ENCODE measurements around the gene MCF2L2. TPM values are rescaled to one million over a fixed set of nuclear protein-coding genes. Genes with fewer than 3 reads are reported as not detected.

Gene MCF2L2
- total and polyA plus RNA-seq, 2 donors (not counting 1 experiment from before 2014, with no cell fraction given), result 0.03 to 1.6 TPM

DNA sequence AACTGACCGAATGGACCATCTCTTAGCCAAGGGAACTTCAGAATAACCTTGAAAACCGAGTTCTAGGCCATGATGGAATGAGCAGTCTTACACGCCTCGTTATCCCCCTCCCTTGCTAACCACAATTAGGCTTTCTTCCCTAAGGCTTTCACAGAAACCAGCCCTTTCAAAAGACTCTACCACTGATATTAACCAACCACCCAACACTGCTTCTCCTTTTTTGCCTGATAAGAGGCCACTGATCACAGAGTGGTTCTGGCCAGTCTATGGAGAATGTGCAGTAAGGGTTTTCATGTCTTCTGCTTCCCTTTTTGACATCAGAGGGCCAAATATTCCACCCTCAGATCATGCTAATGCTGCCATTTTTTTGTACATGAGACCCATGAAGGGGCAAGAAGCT lies 59.3 kb downstream of the MCF2L2 start:
- peaks cover 0 to 6% of the 10 kb centered on the region in 2 donors for H3K4me1 ChIP-seq (ENCODE audit: control insufficient read depth in 2 of 2, insufficient read depth in 2 of 2, low read length in 2 of 2)
- no peaks in the 10 kb centered on the region for H4K20me1 ChIP-seq (ENCODE audit: control insufficient read depth, insufficient read depth, low read length, poor library complexity, severe bottlenecking)
- no peak overlapping the region for H2AFZ ChIP-seq (ENCODE audit: insufficient read depth, low read depth, low read length, poor library complexity, severe bottlenecking)
- peaks cover 0 to 5% (median 0%) of the 10 kb centered on the region in 3 donors for H3K9me3 ChIP-seq (ENCODE audit: control extremely low read depth in 1 of 3, control insufficient read depth in 2 of 3, insufficient read depth in 1 of 3, low read length in 2 of 3)
- 90% methylated on average over 4 of the region's 4 CpGs for WGBS (ENCODE audit: insufficient coverage)
- H3K36me3 ChIP-seq (replicated peaks in 1 of 2; ENCODE audit: control extremely low read depth in 1 of 2, control insufficient read depth in 1 of 2, extremely low read depth in 1 of 2, insufficient read depth in 2 of 2, low read length in 1 of 2), result no peaks in the 10 kb centered on the region
- H3K79me2 ChIP-seq (ENCODE audit: control insufficient read depth, insufficient read depth, low read length), result no peaks in the 10 kb centered on the region
- Mint-ChIP-seq H3K27ac (no peak overlapping the region), H3K27me3 (peaks cover 4% of the 10 kb centered on the region), H3K4me1 (peaks cover 11% of the 10 kb centered on the region), H3K9me3 (ENCODE audit: insufficient read depth) (no peaks in the 10 kb centered on the region), H3K4me3 (no peak overlapping the region)
- CTCF ChIA-PET, result interaction anchor here (2.5 kb wide), 1 partner anchor 13 kb away, joined by 6 read pairs; no protein-coding TSS in a partner anchor
- TF ChIP-seq, protein P1, sequence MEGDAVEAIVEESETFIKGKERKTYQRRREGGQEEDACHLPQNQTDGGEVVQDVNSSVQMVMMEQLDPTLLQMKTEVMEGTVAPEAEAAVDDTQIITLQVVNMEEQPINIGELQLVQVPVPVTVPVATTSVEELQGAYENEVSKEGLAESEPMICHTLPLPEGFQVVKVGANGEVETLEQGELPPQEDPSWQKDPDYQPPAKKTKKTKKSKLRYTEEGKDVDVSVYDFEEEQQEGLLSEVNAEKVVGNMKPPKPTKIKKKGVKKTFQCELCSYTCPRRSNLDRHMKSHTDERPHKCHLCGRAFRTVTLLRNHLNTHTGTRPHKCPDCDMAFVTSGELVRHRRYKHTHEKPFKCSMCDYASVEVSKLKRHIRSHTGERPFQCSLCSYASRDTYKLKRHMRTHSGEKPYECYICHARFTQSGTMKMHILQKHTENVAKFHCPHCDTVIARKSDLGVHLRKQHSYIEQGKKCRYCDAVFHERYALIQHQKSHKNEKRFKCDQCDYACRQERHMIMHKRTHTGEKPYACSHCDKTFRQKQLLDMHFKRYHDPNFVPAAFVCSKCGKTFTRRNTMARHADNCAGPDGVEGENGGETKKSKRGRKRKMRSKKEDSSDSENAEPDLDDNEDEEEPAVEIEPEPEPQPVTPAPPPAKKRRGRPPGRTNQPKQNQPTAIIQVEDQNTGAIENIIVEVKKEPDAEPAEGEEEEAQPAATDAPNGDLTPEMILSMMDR (IDR thresholded peaks at IDR 0.05), result no peak
- no peak for TF ChIP-seq EZH2 (IDR thresholded peaks at IDR 0.05; ENCODE audit: borderline replicate concordance, insufficient read depth, low read depth, low read length, poor library complexity, severe bottlenecking)
- H3K27ac ChIP-seq (ENCODE audit: low read length in 2 of 2), result no peak overlapping the region
- ATAC-seq (ENCODE audit: low read depth), result no peak
- H3K27me3 ChIP-seq (replicated peaks in 1 of 4; ENCODE audit: control extremely low read depth in 1 of 4, control insufficient read depth in 3 of 4, insufficient read depth in 4 of 4, low read length in 3 of 4), result peaks cover 0 to 3% (median 0%) of the 10 kb centered on the region in 4 experiments
- no peak overlapping the region for H3K4me2 ChIP-seq (replicated peaks; ENCODE audit: low read depth, low read length, poor library complexity, severe bottlenecking)
- H3K9ac ChIP-seq (ENCODE audit: low read length), result no peak overlapping the region
- intact Hi-C loops (cut with micrococcal nuclease), result no loop called here
- no peak for DNase-seq
- POLR2A ChIA-PET, result no interaction called here
- H3K4me3 ChIP-seq (ENCODE audit: control extremely low read depth in 1 of 5, extremely low read depth in 1 of 5, insufficient read depth in 1 of 5, low read depth in 2 of 5, low read length in 4 of 5), result no peak overlapping the region

DNA sequence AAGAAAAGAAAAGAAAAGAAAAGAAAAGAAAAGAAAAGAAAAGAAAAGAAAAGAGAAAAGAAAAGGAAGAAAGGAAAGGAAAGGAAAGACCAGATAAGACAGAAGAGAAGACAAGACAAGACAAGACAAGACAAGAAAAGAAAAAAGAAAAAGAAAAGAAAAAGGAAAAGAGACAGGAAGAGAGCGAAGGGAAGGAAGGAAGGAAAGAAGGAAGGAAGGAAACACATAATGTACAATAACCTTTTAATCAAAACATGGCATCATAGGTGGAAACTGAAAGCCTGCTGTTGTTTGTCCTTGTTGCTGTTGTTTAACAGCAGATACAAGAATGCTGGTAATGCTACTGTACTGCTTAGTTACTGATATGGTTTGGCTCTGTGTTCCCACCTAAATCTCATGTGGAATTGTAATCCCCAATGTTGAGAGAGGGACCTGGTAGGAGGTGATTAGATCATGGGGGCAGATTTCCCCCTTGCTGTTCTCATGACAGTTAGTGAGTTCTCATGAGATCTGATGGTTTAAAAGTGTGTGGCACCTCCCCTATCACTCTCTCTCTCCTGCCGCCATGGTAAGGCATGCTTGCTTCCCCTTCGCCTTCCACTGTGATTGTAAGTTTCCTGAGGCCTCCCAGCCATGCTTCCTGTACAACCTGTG lies 67.3 kb downstream of the MCF2L2 start:
- Histone ChIP-seq H3K36me3 (replicated peaks in 1 of 2; ENCODE audit: control extremely low read depth in 1 of 2, control insufficient read depth in 1 of 2, extremely low read depth in 1 of 2, insufficient read depth in 2 of 2, low read length in 1 of 2) (no peaks in the 10 kb centered on the region), H3K4me3 (ENCODE audit: control extremely low read depth in 1 of 5, extremely low read depth in 1 of 5, insufficient read depth in 1 of 5, low read depth in 2 of 5, low read length in 4 of 5) (no peak overlapping the region), H3K27ac (ENCODE audit: low read length in 2 of 2) (no peak overlapping the region), H3K9me3 (ENCODE audit: control extremely low read depth in 1 of 3, control insufficient read depth in 2 of 3, insufficient read depth in 1 of 3, low read length in 2 of 3) (peaks cover 0 to under 1% (median 0%) of the 10 kb centered on the region in 3 donors), H3K79me2 (ENCODE audit: control insufficient read depth, insufficient read depth, low read length) (no peaks in the 10 kb centered on the region), H3K27me3 (replicated peaks in 1 of 4; ENCODE audit: control extremely low read depth in 1 of 4, control insufficient read depth in 3 of 4, insufficient read depth in 4 of 4, low read length in 3 of 4) (peaks cover 0 to 6% (median 2%) of the 10 kb centered on the region in 4 experiments), H3K4me1 (ENCODE audit: control insufficient read depth in 2 of 2, insufficient read depth in 2 of 2, low read length in 2 of 2) (no peaks in the 10 kb centered on the region), H3K9ac (ENCODE audit: low read length) (no peak overlapping the region), H4K20me1 (ENCODE audit: control insufficient read depth, insufficient read depth, low read length, poor library complexity, severe bottlenecking) (no peaks in the 10 kb centered on the region), H3K4me2 (replicated peaks; ENCODE audit: low read depth, low read length, poor library complexity, severe bottlenecking) (no peak overlapping the region), H2AFZ (ENCODE audit: insufficient read depth, low read depth, low read length, poor library complexity, severe bottlenecking) (no peak overlapping the region)
- Mint-ChIP-seq H3K27me3 (peaks cover 3% of the 10 kb centered on the region), H3K9me3 (ENCODE audit: insufficient read depth) (no peaks in the 10 kb centered on the region), H3K4me3 (no peak overlapping the region), H3K4me1 (peaks cover 6% of the 10 kb centered on the region), H3K27ac (no peak overlapping the region)
- ChIA-PET CTCF (no interaction called here), POLR2A (interaction anchor here (0.6 kb wide), 1 partner anchor 12 kb away, joined by 3 read pairs; no protein-coding TSS in a partner anchor)
- intact Hi-C loops (cut with micrococcal nuclease), result no loop called here
- ATAC-seq (ENCODE audit: low read depth), result no peak
- no CpG with 5 or more reads among the region's 3 CpGs for WGBS (ENCODE audit: insufficient coverage)
- TF ChIP-seq, protein P1 (IDR thresholded peaks at IDR 0.05), result peak; percentile 20
- TF ChIP-seq EZH2 (IDR thresholded peaks at IDR 0.05; ENCODE audit: borderline replicate concordance, insufficient read depth, low read depth, low read length, poor library complexity, severe bottlenecking), result no peak
- DNase-seq, result no peak

All from B cell (primary cell).